Natural killer cell (primary cell): ENCODE results near the gene WRNIP1. TPM values are rescaled to one million over a fixed set of nuclear protein-coding genes. Genes with fewer than 3 reads are reported as not detected.
A peak's percentile ranks its signal among the peaks of the same experiment; 100 is the strongest.

ENCODE experiments used
- ATAC-seq, 3 donors: fragments of 150-1000 bp in 2 of 3; fragments of 200-7000 bp in 1 of 3; cut with Tn5 transposase; 1 replicate in 1 of 3; 2 replicates in 2 of 3; pipeline ENCODE4 v1.10.0; 2021; ENCODE audit warnings: mild to moderate bottlenecking in 2 of 3, moderate library complexity in 2 of 3
- DNase-seq, 2 donors: peaks; one replicate each; pipeline versions ENCODE4 v3.0.0 to v3.0.0-alpha.2; 2013 to 2021; ENCODE audit warnings: mixed read lengths in 1 of 2
- H3K27ac ChIP-seq: one replicate; pipeline ENCODE4 v1.5.1; 2013; ENCODE audit warnings: mild to moderate bottlenecking, low read length
- H3K27me3 ChIP-seq: one replicate; pipeline ENCODE4 v1.6.1; 2013; ENCODE audit warnings: low read length; ENCODE audit not compliant: control insufficient read depth, insufficient read depth
- H3K36me3 ChIP-seq: one replicate; pipeline ENCODE4 v1.6.1; 2013; ENCODE audit warnings: low read length; ENCODE audit not compliant: control insufficient read depth, insufficient read depth
- H3K4me1 ChIP-seq: one replicate; pipeline ENCODE4 v1.6.1; 2013; ENCODE audit warnings: low read length; ENCODE audit not compliant: control insufficient read depth, insufficient read depth
- H3K4me3 ChIP-seq: one replicate; pipeline ENCODE4 v1.5.1; 2013; ENCODE audit warnings: low read length
- H3K9me3 ChIP-seq: one replicate; pipeline ENCODE4 v1.6.1; 2013; ENCODE audit warnings: low read length; ENCODE audit not compliant: control insufficient read depth, insufficient read depth
- H3K27ac Mint-ChIP-seq, 2 donors: one replicate each; pipeline ENCODE4 v1.8.0; 2022; ENCODE audit warnings: mild to moderate bottlenecking in 2 of 2, mixed read lengths in 2 of 2, moderate library complexity in 1 of 2
- H3K27me3 Mint-ChIP-seq, 2 donors: one replicate each; pipeline ENCODE4 v1.8.0; 2022; ENCODE audit warnings: low read depth in 2 of 2, mixed read lengths in 2 of 2
- H3K36me3 Mint-ChIP-seq: one replicate; pipeline ENCODE4 v1.8.0; 2022; ENCODE audit warnings: mixed read lengths
- H3K4me1 Mint-ChIP-seq, 2 donors: one replicate each; pipeline ENCODE4 v1.8.0; 2022; ENCODE audit warnings: mixed read lengths in 2 of 2
- H3K4me3 Mint-ChIP-seq: one replicate; pipeline ENCODE4 v1.8.0; 2022; ENCODE audit warnings: mild to moderate bottlenecking, moderate library complexity, mixed read lengths
- H3K9me3 Mint-ChIP-seq, 2 donors: one replicate each; pipeline ENCODE4 v1.8.0; 2022; ENCODE audit warnings: mixed read lengths in 2 of 2
- CTCF ChIP-seq: fragments of 200-600 bp; IDR thresholded peaks from one replicate; pipeline ENCODE4 v1.8.0; 2022; ENCODE audit warnings: antibody characterized with exemption
- WGBS: methylation state at CpG from one replicate; pipeline ENCODE4 v1.1.7; 2013; ENCODE audit warnings: missing lambda C conversion rate; ENCODE audit not compliant: insufficient coverage; 5-methylcytosine and 5-hydroxymethylcytosine counted together
- intact Hi-C: fragments of 100-400 bp; cut with micrococcal nuclease; formaldehyde crosslinking; loops from one replicate; pipeline ENCODE4 v1.14.2; 2022
- total RNA-seq, 4 donors: library from RNA; stranded (reverse); fragments of 120-200 nt in 1 of 4; gene quantifications; one replicate each; pipeline versions ENCODE4 v1.2.3 to v1.2.4, GENCODE V29; 2013 to 2022

Gene WRNIP1
- total RNA-seq, 3 donors from 2014 or later (not counting 1 experiment from before 2014, with no cell fraction given), result 27.9 to 34.8 (median 30.5) TPM

- TF ChIP-seq CTCF, result no peak
- 64% methylated on average over 1 of the region's 3 CpGs for WGBS
- no peak overlapping the region for H3K27ac Mint-ChIP-seq
- no peaks in the 10 kb centered on the region for H3K36me3 Mint-ChIP-seq
- Histone ChIP-seq H3K36me3 (peaks cover 25% of the 10 kb centered on the region), H3K9me3 (no peaks in the 10 kb centered on the region), H3K4me1 (peaks cover 4% of the 10 kb centered on the region), H3K27ac (no peak overlapping the region), H3K27me3 (no peaks in the 10 kb centered on the region), H3K4me3 (no peak overlapping the region)
- H3K4me1 Mint-ChIP-seq, result peaks cover 52 to 56% of the 10 kb centered on the region in 2 donors
- H3K4me3 Mint-ChIP-seq, result no peak overlapping the region
- intact Hi-C loops, result no loop called here
- ATAC-seq (no peak), DNase-seq (no peak)
- no peaks in the 10 kb centered on the region for H3K27me3 Mint-ChIP-seq
- no peaks in the 10 kb centered on the region for H3K9me3 Mint-ChIP-seq
Observed at GRCh38 chr6:2772840-2773239, 7.6 kb downstream of the WRNIP1 start.

- Histone ChIP-seq H3K4me1 (no peaks in the 10 kb centered on the region), H3K36me3 (peaks cover 26% of the 10 kb centered on the region), H3K27me3 (no peaks in the 10 kb centered on the region), H3K4me3 (no peak overlapping the region), H3K9me3 (no peaks in the 10 kb centered on the region), H3K27ac (no peak overlapping the region)
- no peak for ATAC-seq
- Mint-ChIP-seq H3K9me3 (no peaks in the 10 kb centered on the region), H3K36me3 (no peaks in the 10 kb centered on the region), H3K27me3 (no peaks in the 10 kb centered on the region), H3K27ac (no peak overlapping the region), H3K4me3 (no peak overlapping the region), H3K4me1 (peaks cover 49 to 50% of the 10 kb centered on the region in 2 donors)
- WGBS, result 73% methylated on average over 2 of the region's 3 CpGs
- TF ChIP-seq CTCF, result no peak
- no peak for DNase-seq
- intact Hi-C loops, result no loop called here
Observed at GRCh38 chr6:2773449-2773848, 8.3 kb downstream of the WRNIP1 start.

GRCh38 chr6:2775003-2775402, 9.8 kb downstream of the WRNIP1 start:
- peaks cover 37% of the 10 kb centered on the region for H3K36me3 ChIP-seq
- intact Hi-C loops, result no loop called here
- H3K4me3 Mint-ChIP-seq, result no peak overlapping the region
- H3K36me3 Mint-ChIP-seq, result no peaks in the 10 kb centered on the region
- TF ChIP-seq CTCF, result no peak
- H3K4me1 Mint-ChIP-seq, result peaks cover 41 to 43% of the 10 kb centered on the region in 2 donors
- no peak overlapping the region for H3K4me3 ChIP-seq
- no peaks in the 10 kb centered on the region for H3K9me3 ChIP-seq
- H3K9me3 Mint-ChIP-seq, result no peaks in the 10 kb centered on the region
- ATAC-seq (no peak), DNase-seq (no peak)
- no peaks in the 10 kb centered on the region for H3K27me3 Mint-ChIP-seq
- peak overlapping the region; percentile 2 to 36 for H3K27ac Mint-ChIP-seq
- WGBS, result 88% methylated on average over 1 of the region's 1 CpG
- no peaks in the 10 kb centered on the region for H3K27me3 ChIP-seq
- no peaks in the 10 kb centered on the region for H3K4me1 ChIP-seq
- no peak overlapping the region for H3K27ac ChIP-seq

GRCh38 chr6:2777249-2777648, 12.1 kb downstream of the WRNIP1 start:
- intact Hi-C loops, result no loop called here
- no peak for TF ChIP-seq CTCF

More at GRCh38 chr6:2777249-2777648, 12.1 kb downstream of the WRNIP1 start:
- DNase-seq (no peak), ATAC-seq (no peak)
- Mint-ChIP-seq H3K4me3 (no peak overlapping the region), H3K36me3 (no peaks in the 10 kb centered on the region), H3K9me3 (no peaks in the 10 kb centered on the region), H3K27me3 (no peaks in the 10 kb centered on the region), H3K4me1 (peaks cover 36 to 39% of the 10 kb centered on the region in 2 donors), H3K27ac (peak overlapping the region in 1 of 2 donors; percentile 49)
- Histone ChIP-seq H3K4me3 (no peak overlapping the region), H3K27ac (no peak overlapping the region), H3K9me3 (no peaks in the 10 kb centered on the region), H3K36me3 (peaks cover 40% of the 10 kb centered on the region), H3K27me3 (no peaks in the 10 kb centered on the region), H3K4me1 (no peaks in the 10 kb centered on the region)
- 100% methylated on average over 1 of the region's 3 CpGs for WGBS
